Measurements from ENCODE around the gene CTAGE9. TPM values are rescaled to one million over a fixed set of nuclear protein-coding genes. Genes with fewer than 3 reads are reported as not detected.
A peak's percentile ranks its signal among the peaks of the same experiment; 100 is the strongest.

CTAGE9 gene
- total RNA-seq, 2 experiments from 2014 or later = 0.21 TPM; not detected in 1

DNA sequence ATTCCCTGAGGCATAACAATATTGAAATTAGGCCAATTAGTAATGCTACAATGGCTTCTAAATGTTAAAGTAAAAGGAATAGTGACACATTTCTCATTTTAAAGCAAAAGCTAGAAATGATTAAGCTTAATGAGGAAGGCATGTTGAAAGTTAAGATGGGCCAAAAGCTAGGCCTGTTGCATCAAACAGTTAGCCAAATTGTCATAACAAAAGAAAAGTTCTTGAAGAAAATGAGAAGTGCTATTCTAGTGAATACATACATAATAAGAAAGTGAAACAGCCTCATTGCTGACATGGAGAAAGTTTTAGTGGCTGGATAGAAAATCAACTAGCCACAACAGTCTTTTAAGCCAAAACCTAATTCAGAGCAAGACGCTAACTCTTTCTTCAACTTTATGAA, 22.5 kb downstream of the CTAGE9 start:
- no peaks in the 10 kb centered on the region for H3K36me3 Mint-ChIP-seq (ENCODE audit: low read depth)

DNA sequence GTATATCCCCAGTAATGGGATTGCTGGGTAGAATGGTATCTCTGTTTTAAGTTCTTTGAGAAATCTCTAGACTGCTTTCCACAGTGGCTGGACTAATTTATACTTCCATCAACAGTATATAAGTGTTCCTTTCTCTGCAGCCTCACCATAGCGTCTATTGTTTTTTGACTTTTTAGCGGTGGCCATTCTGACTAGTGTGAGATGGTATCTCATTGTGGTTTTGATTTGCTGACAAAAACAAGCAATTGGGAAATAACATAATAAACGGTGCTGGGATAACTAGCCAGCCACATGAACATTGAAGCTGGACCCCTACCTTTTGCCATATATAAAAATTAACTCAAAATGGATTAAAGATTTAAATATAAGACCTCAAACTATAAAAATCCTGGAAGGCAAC, 23.8 kb downstream of the CTAGE9 start:
- Mint-ChIP-seq H3K4me3 (no peak overlapping the region), H3K36me3 (ENCODE audit: low read depth) (no peaks in the 10 kb centered on the region), H3K9me3 (ENCODE audit: low read depth) (no peaks in the 10 kb centered on the region), H3K4me1 (peaks cover 14% of the 10 kb centered on the region), H3K27ac (no peak overlapping the region), H3K27me3 (no peaks in the 10 kb centered on the region)
- ChIA-PET POLR2A (no interaction called here), CTCF (interaction anchor here (0.7 to 1.2 kb wide), 2 partner anchors 60 to 223 kb away, joined by 3 read pairs; no protein-coding TSS in a partner anchor)
- no peak for DNase-seq
- intact Hi-C loops (cut with DNase I, micrococcal nuclease) = loop anchor here (5.0 kb wide), 2 partner anchors 60 to 120 kb away; partner anchors contain the start of genes ENPP1 (in 1 of the 2) and MED23 (in 1 of the 2)
- no peak for ATAC-seq

More for the DNA sequence above, 22.5 kb downstream of the CTAGE9 start:
- Mint-ChIP-seq H3K27me3 (no peaks in the 10 kb centered on the region), H3K27ac (peak overlapping the region; percentile 51), H3K4me1 (peaks cover 14% of the 10 kb centered on the region), H3K4me3 (no peak overlapping the region), H3K9me3 (ENCODE audit: low read depth) (no peaks in the 10 kb centered on the region)
- ATAC-seq = peak; percentile 70
- CTCF ChIA-PET = interaction anchor here (0.9 to 1.0 kb wide), 2 partner anchors 34 to 60 kb away, joined by 3 read pairs; no protein-coding TSS in a partner anchor
- POLR2A ChIA-PET = no interaction called here
- no peak for DNase-seq
- intact Hi-C loops (cut with DNase I, micrococcal nuclease) = loop anchor here (2.0 to 5.0 kb wide), 3 partner anchors 39 to 119 kb away; partner anchors contain the start of genes ENPP1 (in 1 of the 2) and MED23 (in 1 of the 2)

DNA sequence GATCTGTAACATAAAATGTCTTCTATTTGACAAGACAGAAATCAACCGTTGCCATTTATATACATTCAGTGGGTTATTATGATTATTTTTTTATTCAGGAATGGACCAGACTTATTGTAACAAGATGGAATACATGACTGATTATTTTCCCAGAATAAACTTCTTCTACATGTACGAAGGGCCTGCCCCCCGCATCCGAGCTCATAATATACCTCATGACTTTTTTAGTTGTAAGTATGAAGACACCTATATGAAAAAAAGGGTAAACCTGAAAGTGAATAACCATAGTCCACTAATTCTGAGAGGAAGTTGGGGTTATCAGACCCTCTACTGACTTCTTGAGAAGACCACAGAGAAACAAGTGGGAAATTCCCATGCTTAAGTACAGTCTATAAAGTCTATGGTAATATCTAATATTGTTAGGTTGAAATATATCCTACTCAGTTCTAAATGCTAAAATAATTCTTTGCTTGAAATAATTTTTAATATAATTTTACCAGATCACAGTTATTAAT, 25.5 kb downstream of the CTAGE9 start:
- H3K36me3 Mint-ChIP-seq (ENCODE audit: low read depth) = no peaks in the 10 kb centered on the region
- peak; percentile 34 for DNase-seq

DNA sequence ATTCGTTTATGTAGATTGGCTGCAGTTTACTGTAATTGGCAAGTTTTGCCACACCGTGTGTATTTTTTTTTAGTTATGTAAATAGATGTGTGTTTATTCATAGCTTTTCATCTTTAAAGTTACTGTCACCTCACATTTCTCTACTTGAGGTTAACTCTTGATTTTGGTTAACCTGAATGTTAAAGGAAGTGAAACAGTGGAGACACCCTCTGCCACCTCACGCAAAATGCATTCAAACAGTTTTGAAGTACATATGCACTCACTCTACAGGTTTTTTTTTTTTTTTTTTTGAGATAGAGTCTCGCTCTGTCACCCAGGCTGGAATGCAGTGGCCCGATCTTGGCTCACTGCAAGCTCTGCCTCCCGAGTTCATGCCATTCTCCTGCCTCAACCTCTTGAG, 27.3 kb downstream of the CTAGE9 start:
- Mint-ChIP-seq H3K27me3 (no peaks in the 10 kb centered on the region), H3K9me3 (ENCODE audit: low read depth) (no peaks in the 10 kb centered on the region), H3K27ac (no peak overlapping the region), H3K4me3 (no peak overlapping the region), H3K4me1 (peaks cover 13% of the 10 kb centered on the region), H3K36me3 (ENCODE audit: low read depth) (no peaks in the 10 kb centered on the region)
- ATAC-seq = no peak
- DNase-seq = peak; percentile 13
- ChIA-PET POLR2A (no interaction called here), CTCF (no interaction called here)
- intact Hi-C loops (cut with DNase I, micrococcal nuclease) = no loop called here

More for the DNA sequence above, 25.5 kb downstream of the CTAGE9 start:
- Mint-ChIP-seq H3K4me1 (peaks cover 14% of the 10 kb centered on the region), H3K27me3 (no peaks in the 10 kb centered on the region), H3K9me3 (ENCODE audit: low read depth) (no peaks in the 10 kb centered on the region), H3K4me3 (no peak overlapping the region), H3K27ac (no peak overlapping the region)
- peak; percentile 57 for ATAC-seq
- intact Hi-C loops (cut with DNase I, micrococcal nuclease) = loop anchor here (5.0 kb wide), 2 partner anchors 58 to 122 kb away; partner anchors contain the start of genes ENPP1 (in 1 of the 2) and MED23 (in 1 of the 2)
- ChIA-PET POLR2A (no interaction called here), CTCF (interaction anchor here (0.5 kb wide), 1 partner anchor 41 kb away, joined by 3 read pairs; no protein-coding TSS in a partner anchor)

DNA sequence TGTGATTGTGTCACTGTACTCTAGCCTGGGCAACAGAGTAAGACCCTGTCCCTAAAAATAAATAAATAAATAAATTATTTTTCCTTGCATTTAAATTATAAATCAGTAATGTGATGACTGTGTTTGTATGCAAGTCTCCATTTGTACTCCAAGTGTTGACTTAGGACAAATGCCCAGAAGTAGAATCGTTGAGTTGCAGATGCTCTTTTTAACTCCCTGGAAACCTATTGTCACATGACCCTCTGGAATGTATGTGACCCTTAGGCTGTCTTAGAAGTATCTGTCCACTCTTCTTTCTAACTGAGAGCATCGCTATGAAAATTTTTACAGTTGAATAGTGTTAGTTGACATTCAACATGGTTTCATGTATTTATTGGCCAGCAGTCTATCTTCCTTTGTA, 28.4 kb downstream of the CTAGE9 start:
- H3K27me3 Mint-ChIP-seq = no peaks in the 10 kb centered on the region
- no peak for DNase-seq
- intact Hi-C loops (cut with DNase I, micrococcal nuclease) = no loop called here
- POLR2A ChIA-PET = no interaction called here
- H3K36me3 Mint-ChIP-seq (ENCODE audit: low read depth) = no peaks in the 10 kb centered on the region
- CTCF ChIA-PET = interaction anchor here (0.6 kb wide), 1 partner anchor 441 kb away, joined by 3 read pairs; no protein-coding TSS in a partner anchor
- H3K9me3 Mint-ChIP-seq (ENCODE audit: low read depth) = no peaks in the 10 kb centered on the region
- H3K27ac Mint-ChIP-seq = no peak overlapping the region
- no peak for ATAC-seq
- no peak overlapping the region for H3K4me3 Mint-ChIP-seq
- peaks cover 6% of the 10 kb centered on the region for H3K4me1 Mint-ChIP-seq

DNA sequence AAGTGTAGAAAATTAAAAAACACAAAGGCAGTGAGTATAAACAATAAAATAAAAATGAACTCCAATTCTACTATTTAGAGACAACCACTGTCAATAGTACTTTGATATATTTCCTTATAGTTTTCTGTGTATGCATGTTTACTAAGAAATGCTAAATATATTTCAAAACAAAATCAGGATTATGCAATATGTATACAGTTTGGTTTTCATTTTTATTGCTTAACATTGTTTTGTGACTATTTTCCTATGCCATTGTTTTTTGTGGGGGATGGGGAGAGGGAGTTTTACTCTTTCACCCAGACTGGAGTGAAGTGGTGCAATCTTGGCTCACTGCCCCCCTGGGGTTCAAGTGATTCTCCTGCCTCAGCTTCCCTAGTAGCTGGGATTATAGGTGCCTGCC, 29.2 kb downstream of the CTAGE9 start:
- Mint-ChIP-seq H3K9me3 (ENCODE audit: low read depth) (no peaks in the 10 kb centered on the region), H3K27me3 (no peaks in the 10 kb centered on the region), H3K4me1 (peaks cover 4% of the 10 kb centered on the region), H3K4me3 (no peak overlapping the region), H3K27ac (no peak overlapping the region), H3K36me3 (ENCODE audit: low read depth) (no peaks in the 10 kb centered on the region)
- no peak for DNase-seq
- intact Hi-C loops (cut with DNase I, micrococcal nuclease) = no loop called here
- ChIA-PET CTCF (interaction anchor here (0.6 kb wide), 1 partner anchor 440 kb away, joined by 3 read pairs; no protein-coding TSS in a partner anchor), POLR2A (no interaction called here)
- no peak for ATAC-seq

DNA sequence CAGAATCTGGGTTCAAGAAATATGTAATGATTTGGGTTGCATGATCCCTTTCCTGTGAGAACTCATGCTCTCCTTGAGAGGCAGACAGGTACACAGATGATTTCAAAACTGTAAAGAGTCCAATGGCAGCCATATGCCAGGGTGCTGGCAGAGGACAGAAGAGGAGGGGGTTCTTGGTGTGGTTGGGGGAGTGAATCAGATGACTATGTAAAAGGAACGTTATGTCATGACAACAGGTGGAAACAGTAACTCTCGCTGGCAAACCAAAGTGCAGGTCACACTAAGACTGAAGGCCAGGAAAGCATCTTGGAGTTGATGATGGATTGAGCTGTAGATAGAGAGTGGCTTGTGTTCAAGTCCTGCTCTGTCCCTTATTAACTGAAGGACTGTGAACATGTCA, 29.9 kb downstream of the CTAGE9 start:
- peaks cover 4% of the 10 kb centered on the region for H3K4me1 Mint-ChIP-seq
- H3K36me3 Mint-ChIP-seq (ENCODE audit: low read depth) = no peaks in the 10 kb centered on the region
- intact Hi-C loops (cut with DNase I, micrococcal nuclease) = no loop called here
- H3K4me3 Mint-ChIP-seq = no peak overlapping the region
- H3K27ac Mint-ChIP-seq = no peak overlapping the region
- no peaks in the 10 kb centered on the region for H3K9me3 Mint-ChIP-seq (ENCODE audit: low read depth)
- ChIA-PET CTCF (no interaction called here), POLR2A (interaction anchor here (0.7 kb wide), 1 partner anchor 227 kb away, joined by 3 read pairs; no protein-coding TSS in a partner anchor)
- no peaks in the 10 kb centered on the region for H3K27me3 Mint-ChIP-seq
- ATAC-seq = no peak
- DNase-seq = no peak

DNA sequence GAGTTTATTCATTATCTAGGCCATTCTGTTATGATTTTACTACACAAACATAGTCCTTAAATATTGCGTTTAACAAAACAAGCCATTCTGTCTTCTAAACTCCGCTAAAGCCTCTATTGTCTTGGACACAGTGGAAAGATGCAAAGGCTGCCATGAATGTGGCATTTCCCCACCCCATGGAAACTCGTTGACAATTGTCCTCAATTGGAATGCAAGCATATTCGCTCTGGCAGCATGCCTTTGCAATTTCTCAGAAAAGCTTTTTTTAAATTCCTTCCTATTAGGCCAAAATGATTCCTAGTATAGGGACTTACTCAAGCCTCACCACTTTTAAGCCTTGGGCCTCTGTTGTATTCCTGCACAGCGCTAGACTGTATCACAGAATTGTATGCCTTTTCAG, 32.4 kb downstream of the CTAGE9 start:
- H3K4me3 Mint-ChIP-seq = no peak overlapping the region
- no peaks in the 10 kb centered on the region for H3K9me3 Mint-ChIP-seq (ENCODE audit: low read depth)
- ChIA-PET CTCF (no interaction called here), POLR2A (no interaction called here)
- H3K4me1 Mint-ChIP-seq = no peaks in the 10 kb centered on the region
- H3K27me3 Mint-ChIP-seq = no peaks in the 10 kb centered on the region
- intact Hi-C loops (cut with DNase I, micrococcal nuclease) = no loop called here
- ATAC-seq (no peak), DNase-seq (no peak)
- H3K27ac Mint-ChIP-seq = no peak overlapping the region
- no peaks in the 10 kb centered on the region for H3K36me3 Mint-ChIP-seq (ENCODE audit: low read depth)

DNA sequence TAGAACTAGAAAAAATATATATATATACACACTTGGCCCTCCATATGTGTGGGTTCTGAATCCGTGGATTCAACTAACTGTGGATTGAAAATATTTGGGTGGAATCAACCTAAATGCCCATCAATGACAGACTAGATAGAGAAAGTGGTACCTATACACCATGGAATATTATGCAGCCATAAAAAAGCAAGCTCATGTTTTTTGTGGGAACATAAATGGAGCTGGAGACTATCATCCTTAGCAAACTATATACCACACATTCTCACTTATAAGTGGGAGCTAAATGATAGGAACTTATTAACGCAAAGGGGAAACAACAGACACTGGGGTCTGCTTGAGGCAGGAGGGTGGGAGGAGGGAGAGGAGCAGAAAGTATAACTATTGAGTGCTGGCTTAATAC, 37.6 kb downstream of the CTAGE9 start:
- POLR2A ChIA-PET = no interaction called here
- Mint-ChIP-seq H3K4me1 (no peaks in the 10 kb centered on the region), H3K27ac (no peak overlapping the region), H3K9me3 (ENCODE audit: low read depth) (no peaks in the 10 kb centered on the region), H3K27me3 (no peaks in the 10 kb centered on the region), H3K36me3 (ENCODE audit: low read depth) (no peaks in the 10 kb centered on the region), H3K4me3 (no peak overlapping the region)
- CTCF ChIA-PET = no interaction called here
- no peak for DNase-seq
- intact Hi-C loops (cut with DNase I, micrococcal nuclease) = no loop called here
- no peak for ATAC-seq

DNA sequence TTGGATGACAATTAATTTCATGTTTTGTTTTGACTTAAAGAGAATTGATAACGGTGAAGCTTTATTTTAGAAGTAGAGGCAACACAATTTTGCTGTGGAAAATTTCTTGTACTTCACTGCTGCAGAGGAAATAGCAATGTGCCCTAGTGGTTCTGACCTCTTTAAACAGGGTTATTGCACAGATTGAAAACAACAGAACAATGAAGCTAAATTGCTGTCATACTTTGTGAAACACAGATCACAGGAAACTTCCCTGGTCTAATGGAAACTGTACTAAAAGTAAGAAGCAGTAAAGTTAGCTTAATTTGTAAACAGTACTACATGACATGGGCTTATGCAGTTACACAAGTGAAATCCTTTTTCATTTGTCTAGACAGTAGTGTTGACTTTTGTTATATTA, 40.9 kb downstream of the CTAGE9 start:
- Mint-ChIP-seq H3K36me3 (ENCODE audit: low read depth) (no peaks in the 10 kb centered on the region), H3K4me1 (no peaks in the 10 kb centered on the region), H3K4me3 (no peak overlapping the region), H3K27me3 (no peaks in the 10 kb centered on the region), H3K27ac (no peak overlapping the region), H3K9me3 (ENCODE audit: low read depth) (no peaks in the 10 kb centered on the region)
- no peak for DNase-seq
- CTCF ChIA-PET = interaction anchor here (1.3 kb wide), 1 partner anchor 43 kb away, joined by 5 read pairs; the partner anchor contains the start of gene MED23
- intact Hi-C loops (cut with DNase I, micrococcal nuclease) = no loop called here
- ATAC-seq = no peak
- POLR2A ChIA-PET = no interaction called here

DNA sequence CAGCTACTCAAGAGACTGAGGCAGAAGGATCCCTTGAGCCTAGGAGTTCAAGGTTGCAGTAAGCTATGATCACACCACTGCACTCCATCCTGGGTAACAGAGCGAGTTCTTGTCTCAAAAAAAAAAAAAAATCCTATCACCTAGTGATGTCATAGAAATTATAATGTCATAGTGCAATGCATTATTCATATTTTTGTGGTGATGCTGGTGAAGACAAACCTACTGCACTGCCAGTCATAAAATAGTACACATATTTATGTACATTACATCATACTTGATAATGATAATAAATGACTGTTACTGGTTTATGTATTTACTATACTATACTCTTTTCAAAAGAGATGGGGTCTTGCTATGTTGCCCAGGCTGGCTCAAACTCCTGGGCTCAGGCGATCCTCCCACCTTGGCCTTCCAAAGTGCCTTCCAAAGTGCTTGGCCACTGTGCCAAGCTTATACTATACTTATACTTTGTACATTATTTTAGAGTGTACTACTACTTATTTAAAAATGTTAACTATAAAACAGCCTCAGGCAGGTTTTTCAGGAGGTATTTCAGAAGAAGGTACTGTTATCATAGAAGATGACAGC, 47.1 kb downstream of the CTAGE9 start:
- Mint-ChIP-seq H3K36me3 (ENCODE audit: low read depth) (no peaks in the 10 kb centered on the region), H3K27ac (no peak overlapping the region), H3K4me3 (no peak overlapping the region), H3K4me1 (no peaks in the 10 kb centered on the region), H3K27me3 (no peaks in the 10 kb centered on the region), H3K9me3 (ENCODE audit: low read depth) (no peaks in the 10 kb centered on the region)
- ChIA-PET POLR2A (no interaction called here), CTCF (interaction anchor here (1.2 kb wide), 2 partner anchors 9 to 15 kb away, joined by 3 read pairs; no protein-coding TSS in a partner anchor)
- ATAC-seq (no peak), DNase-seq (no peak)
- intact Hi-C loops (cut with DNase I, micrococcal nuclease) = no loop called here

DNA sequence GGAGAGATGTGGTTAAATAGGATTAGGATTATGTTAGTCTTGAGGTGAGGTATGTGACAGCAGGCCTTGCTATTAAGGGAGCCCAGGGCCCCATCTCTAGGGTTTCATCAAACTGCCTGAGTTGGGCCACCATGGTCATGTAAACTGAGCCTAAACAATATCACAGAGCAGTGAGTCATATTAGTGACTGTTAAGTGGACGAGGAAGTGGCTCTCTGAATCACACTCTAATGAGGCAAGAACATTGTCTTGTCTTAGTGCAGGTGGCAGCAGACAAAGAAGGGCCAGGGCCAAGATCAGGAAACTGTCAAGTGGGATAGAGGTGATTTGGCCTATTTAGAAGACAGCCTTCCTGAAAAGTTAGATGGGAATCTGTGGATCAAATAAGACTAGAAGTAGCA, 50.6 kb downstream of the CTAGE9 start:
- ATAC-seq = peak; percentile 42
- Mint-ChIP-seq H3K4me3 (no peak overlapping the region), H3K4me1 (no peaks in the 10 kb centered on the region), H3K27ac (no peak overlapping the region), H3K9me3 (ENCODE audit: low read depth) (no peaks in the 10 kb centered on the region), H3K27me3 (no peaks in the 10 kb centered on the region), H3K36me3 (ENCODE audit: low read depth) (no peaks in the 10 kb centered on the region)
- intact Hi-C loops (cut with DNase I, micrococcal nuclease) = no loop called here
- ChIA-PET POLR2A (no interaction called here), CTCF (interaction anchor here (0.8 kb wide), 1 partner anchor 35 kb away, joined by 3 read pairs; no protein-coding TSS in a partner anchor)
- DNase-seq = no peak
